WI38 (cell line): ENCODE data around the gene CFAP69.

ENCODE experiments used
- H3K4me3 ChIP-seq: 2 replicates; pipeline ENCODE4 v1.5.1; 2011; ENCODE audit warnings: low read depth, mild to moderate bottlenecking, control low read depth, low read length
- CTCF ChIP-seq: IDR thresholded peaks from 2 replicates; pipeline ENCODE4 v1.5.1; 2012; ENCODE audit warnings: low read depth, mild to moderate bottlenecking, control low read depth, low read length

The CFAP69 gene

GRCh38 chr7:90231304-90231703 lies 13.7 kb upstream of the CFAP69 start:
- no peak for TF ChIP-seq CTCF
- no peak overlapping the region for H3K4me3 ChIP-seq

- no peak overlapping the region for H3K4me3 ChIP-seq
- TF ChIP-seq CTCF = no peak
Measured at GRCh38 chr7:90232430-90232829, 12.5 kb upstream of the CFAP69 start.

- TF ChIP-seq CTCF = no peak
Measured at GRCh38 chr7:90233569-90233968, 11.4 kb upstream of the CFAP69 start.

GRCh38 chr7:90236721-90237289 lies 8.2 kb upstream of the CFAP69 start:
- no peak for TF ChIP-seq CTCF
- H3K4me3 ChIP-seq = no peak overlapping the region

More at GRCh38 chr7:90233569-90233968, 11.4 kb upstream of the CFAP69 start:
- H3K4me3 ChIP-seq = no peak overlapping the region

- no peak for TF ChIP-seq CTCF
- no peak overlapping the region for H3K4me3 ChIP-seq
Measured at GRCh38 chr7:90238022-90238421, 7.0 kb upstream of the CFAP69 start.

GRCh38 chr7:90238583-90238982 lies 6.4 kb upstream of the CFAP69 start:
- no peak overlapping the region for H3K4me3 ChIP-seq
- TF ChIP-seq CTCF = no peak

GRCh38 chr7:90239050-90239449 lies 5.9 kb upstream of the CFAP69 start:
- TF ChIP-seq CTCF = no peak
- H3K4me3 ChIP-seq = no peak overlapping the region
